ENCODE results near the gene AMOTL1. TPM values are rescaled to one million over a fixed set of nuclear protein-coding genes. Genes with fewer than 3 reads are reported as not detected.
A peak's percentile ranks its signal among the peaks of the same experiment; 100 is the strongest.

The AMOTL1 gene
- total and polyA plus RNA-seq, 2 donors (not counting 3 experiments of a cell fraction or from before 2014, with no cell fraction given), result 12.5 to 37.8 TPM

DNA sequence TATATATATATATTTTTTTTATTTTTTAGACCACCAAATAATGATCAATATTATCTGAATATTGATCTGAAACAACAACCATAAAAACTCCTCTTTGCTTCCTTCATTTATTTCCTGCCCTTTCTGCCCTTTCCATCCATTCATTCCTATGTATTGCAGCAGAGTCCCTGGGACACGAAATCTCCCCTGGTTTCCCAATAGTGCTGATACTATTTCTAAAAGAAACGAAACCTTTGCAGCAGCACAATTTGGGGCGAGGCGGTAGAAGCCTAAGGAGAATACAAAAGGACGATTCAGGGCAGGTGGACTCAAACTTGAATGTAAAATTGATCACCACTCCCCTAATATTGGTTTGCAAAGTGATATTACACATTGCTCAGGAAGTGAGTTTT is 16.9 kb upstream of the AMOTL1 start:
- TF ChIP-seq MAX (IDR thresholded peaks at IDR 0.05; ENCODE audit: insufficient read depth, insufficient read length) (no peak), POLR2AphosphoS5 (IDR thresholded peaks at IDR 0.05; ENCODE audit: insufficient read depth, low read depth, low read length) (no peak), MYC (IDR thresholded peaks at IDR 0.05; ENCODE audit: low read depth, low read length) (no peak), CTCF (IDR thresholded peaks at IDR 0.05; ENCODE audit: extremely low read depth in 1 of 2, insufficient read depth in 1 of 2, low read depth in 1 of 2, low read length in 2 of 2) (no peak), EZH2 (IDR thresholded peaks at IDR 0.05; ENCODE audit: borderline replicate concordance, low read depth, low read length, severe bottlenecking) (no peak), POLR2A (IDR thresholded peaks at IDR 0.05; ENCODE audit: low read depth, low read length) (no peak), JUN (IDR thresholded peaks at IDR 0.05; ENCODE audit: borderline replicate concordance, insufficient read depth, insufficient read length, low read depth) (no peak), GATA2 (IDR thresholded peaks at IDR 0.05; ENCODE audit: insufficient read depth, insufficient read length, low read depth, low read length) (no peak), FOS (IDR thresholded peaks at IDR 0.05; ENCODE audit: borderline replicate concordance, insufficient read depth, low read length) (no peak)
- BruUV-seq (replicated peaks), result no TSS peak
- Histone ChIP-seq H3K79me2 (ENCODE audit: control insufficient read depth, insufficient read depth, low read length) (no peaks in the 10 kb centered on the region), H3K4me1 (ENCODE audit: control insufficient read depth, extremely low read depth, insufficient read depth, low read length) (peaks cover 20% of the 10 kb centered on the region), H3K9me3 (replicated peaks; ENCODE audit: control insufficient read depth, insufficient read depth, low read length) (no peaks in the 10 kb centered on the region), H3K4me3 (replicated peaks in 1 of 3; ENCODE audit: insufficient read depth in 1 of 3, low read depth in 1 of 3, low read length in 3 of 3) (no peak overlapping the region), H3K27me3 (ENCODE audit: control insufficient read depth in 2 of 2, insufficient read depth in 2 of 2, low read length in 2 of 2) (no peaks in the 10 kb centered on the region), H3K27ac (ENCODE audit: insufficient read depth, low read depth, low read length) (no peak overlapping the region), H3K36me3 (ENCODE audit: control insufficient read depth in 2 of 2, extremely low read depth in 1 of 2, insufficient read depth in 2 of 2, low read length in 2 of 2) (no peaks in the 10 kb centered on the region), H4K20me1 (replicated peaks; ENCODE audit: control insufficient read depth, extremely low read depth, insufficient read depth, low read length) (no peaks in the 10 kb centered on the region), H2AFZ (ENCODE audit: low read depth, low read length) (peak overlapping the region; percentile 52), H3K9ac (replicated peaks; ENCODE audit: extremely low read depth, insufficient read depth, low read length) (no peak overlapping the region), H3K9me1 (replicated peaks; ENCODE audit: control insufficient read depth, extremely low read depth, insufficient read depth, low read length) (no peaks in the 10 kb centered on the region), H3K4me2 (ENCODE audit: insufficient read depth, low read length) (peak overlapping the region; percentile 80)
- intact Hi-C loops (cut with micrococcal nuclease), result no loop called here
- dilution Hi-C loops (cut with MboI; ENCODE audit: extremely low pct_ligation_motif_present, low sequenced_read_pairs), result no loop called here
- DNase-seq (ENCODE audit: low read depth, low spot score) (no peak), FAIRE-seq (no peak)
- ChIA-PET CTCF (no interaction called here), POLR2A (no interaction called here)

Measured in endothelial cell of umbilical vein (primary cell).